GM23338 (cell line): Measurements from ENCODE around the gene IQCE. TPM values are rescaled to one million over a fixed set of nuclear protein-coding genes. Genes with fewer than 3 reads are reported as not detected.

Experiments used
- CREB1 ChIP-seq: fragments of 250-450 bp; sonication (Bioruptor Pico); IDR thresholded peaks from 2 replicates; pipeline ENCODE4 v1.5.0; 2020; ENCODE audit warnings: low read depth, mild to moderate bottlenecking, moderate library complexity
- ETS1 ChIP-seq: IDR thresholded peaks from 2 replicates; pipeline ENCODE4 v1.6.1; 2016; ENCODE audit warnings: antibody characterized with exemption
- EZH2 ChIP-seq: fragments of 200-600 bp; sonication (generic); IDR thresholded peaks from one replicate; pipeline ENCODE4 v1.8.0; 2017; ENCODE audit warnings: antibody characterized with exemption, mild to moderate bottlenecking, low read depth; ENCODE audit not compliant: unreplicated experiment
- EZH2phosphoT487 ChIP-seq: fragments of 200-600 bp; sonication (generic); IDR thresholded peaks from one replicate; pipeline ENCODE4 v1.8.1; 2018; ENCODE audit warnings: antibody characterized with exemption; ENCODE audit not compliant: unreplicated experiment
- JUNB ChIP-seq: IDR thresholded peaks from one replicate; pipeline ENCODE4 v1.6.1; 2016; ENCODE audit warnings: antibody characterized with exemption; ENCODE audit not compliant: unreplicated experiment
- POLR2AphosphoS5 ChIP-seq: IDR thresholded peaks from 2 replicates; pipeline ENCODE4 v1.6.1; 2016; ENCODE audit warnings: antibody characterized with exemption, low read depth
- STAT1 ChIP-seq: IDR thresholded peaks from one replicate; pipeline ENCODE4 v1.6.1; 2016; ENCODE audit warnings: antibody characterized with exemption; ENCODE audit not compliant: unreplicated experiment
- ZNF114 ChIP-seq: fragments of 250-450 bp; sonication (Bioruptor Pico); IDR thresholded peaks from 2 replicates; pipeline ENCODE4 v1.5.0; 2020; ENCODE audit warnings: mild to moderate bottlenecking, moderate library complexity
- ZNF331 ChIP-seq: fragments of 250-450 bp; sonication (Bioruptor Pico); IDR thresholded peaks from 2 replicates; pipeline ENCODE4 v1.5.0; 2020; ENCODE audit warnings: low read depth, mild to moderate bottlenecking, moderate library complexity
- polyA plus RNA-seq: library from polyadenylated mRNA; unstranded; fragments of >200 nt; fragmentation: Nextera tagmentation; extraction: Ambion mirVana; gene quantifications from 2 replicates; pipeline ENCODE4 v1.2.1, GENCODE V29; 2016
- total RNA-seq: library from RNA; depleted of rRNA; stranded (reverse); fragments of >200 nt; shearing (Covaris generic); gene quantifications from 2 replicates; pipeline ENCODE4 v1.2.3, GENCODE V29; 2014
- TF ChIP-seq, protein P1 (sequence below): fragments of 250-450 bp; sonication (Bioruptor Pico); IDR thresholded peaks from 2 replicates; pipeline ENCODE4 v1.5.0; 2020; ENCODE audit warnings: mild to moderate bottlenecking, moderate library complexity
- TF ChIP-seq, protein P2 (sequence below): IDR thresholded peaks from one replicate; pipeline ENCODE4 v1.6.1; 2018; ENCODE audit warnings: antibody characterized with exemption; ENCODE audit not compliant: unreplicated experiment

Gene IQCE
- total and polyA plus RNA-seq, 2 experiments from 2014 or later, result 5.0 to 7.7 TPM

- TF ChIP-seq, protein P1, sequence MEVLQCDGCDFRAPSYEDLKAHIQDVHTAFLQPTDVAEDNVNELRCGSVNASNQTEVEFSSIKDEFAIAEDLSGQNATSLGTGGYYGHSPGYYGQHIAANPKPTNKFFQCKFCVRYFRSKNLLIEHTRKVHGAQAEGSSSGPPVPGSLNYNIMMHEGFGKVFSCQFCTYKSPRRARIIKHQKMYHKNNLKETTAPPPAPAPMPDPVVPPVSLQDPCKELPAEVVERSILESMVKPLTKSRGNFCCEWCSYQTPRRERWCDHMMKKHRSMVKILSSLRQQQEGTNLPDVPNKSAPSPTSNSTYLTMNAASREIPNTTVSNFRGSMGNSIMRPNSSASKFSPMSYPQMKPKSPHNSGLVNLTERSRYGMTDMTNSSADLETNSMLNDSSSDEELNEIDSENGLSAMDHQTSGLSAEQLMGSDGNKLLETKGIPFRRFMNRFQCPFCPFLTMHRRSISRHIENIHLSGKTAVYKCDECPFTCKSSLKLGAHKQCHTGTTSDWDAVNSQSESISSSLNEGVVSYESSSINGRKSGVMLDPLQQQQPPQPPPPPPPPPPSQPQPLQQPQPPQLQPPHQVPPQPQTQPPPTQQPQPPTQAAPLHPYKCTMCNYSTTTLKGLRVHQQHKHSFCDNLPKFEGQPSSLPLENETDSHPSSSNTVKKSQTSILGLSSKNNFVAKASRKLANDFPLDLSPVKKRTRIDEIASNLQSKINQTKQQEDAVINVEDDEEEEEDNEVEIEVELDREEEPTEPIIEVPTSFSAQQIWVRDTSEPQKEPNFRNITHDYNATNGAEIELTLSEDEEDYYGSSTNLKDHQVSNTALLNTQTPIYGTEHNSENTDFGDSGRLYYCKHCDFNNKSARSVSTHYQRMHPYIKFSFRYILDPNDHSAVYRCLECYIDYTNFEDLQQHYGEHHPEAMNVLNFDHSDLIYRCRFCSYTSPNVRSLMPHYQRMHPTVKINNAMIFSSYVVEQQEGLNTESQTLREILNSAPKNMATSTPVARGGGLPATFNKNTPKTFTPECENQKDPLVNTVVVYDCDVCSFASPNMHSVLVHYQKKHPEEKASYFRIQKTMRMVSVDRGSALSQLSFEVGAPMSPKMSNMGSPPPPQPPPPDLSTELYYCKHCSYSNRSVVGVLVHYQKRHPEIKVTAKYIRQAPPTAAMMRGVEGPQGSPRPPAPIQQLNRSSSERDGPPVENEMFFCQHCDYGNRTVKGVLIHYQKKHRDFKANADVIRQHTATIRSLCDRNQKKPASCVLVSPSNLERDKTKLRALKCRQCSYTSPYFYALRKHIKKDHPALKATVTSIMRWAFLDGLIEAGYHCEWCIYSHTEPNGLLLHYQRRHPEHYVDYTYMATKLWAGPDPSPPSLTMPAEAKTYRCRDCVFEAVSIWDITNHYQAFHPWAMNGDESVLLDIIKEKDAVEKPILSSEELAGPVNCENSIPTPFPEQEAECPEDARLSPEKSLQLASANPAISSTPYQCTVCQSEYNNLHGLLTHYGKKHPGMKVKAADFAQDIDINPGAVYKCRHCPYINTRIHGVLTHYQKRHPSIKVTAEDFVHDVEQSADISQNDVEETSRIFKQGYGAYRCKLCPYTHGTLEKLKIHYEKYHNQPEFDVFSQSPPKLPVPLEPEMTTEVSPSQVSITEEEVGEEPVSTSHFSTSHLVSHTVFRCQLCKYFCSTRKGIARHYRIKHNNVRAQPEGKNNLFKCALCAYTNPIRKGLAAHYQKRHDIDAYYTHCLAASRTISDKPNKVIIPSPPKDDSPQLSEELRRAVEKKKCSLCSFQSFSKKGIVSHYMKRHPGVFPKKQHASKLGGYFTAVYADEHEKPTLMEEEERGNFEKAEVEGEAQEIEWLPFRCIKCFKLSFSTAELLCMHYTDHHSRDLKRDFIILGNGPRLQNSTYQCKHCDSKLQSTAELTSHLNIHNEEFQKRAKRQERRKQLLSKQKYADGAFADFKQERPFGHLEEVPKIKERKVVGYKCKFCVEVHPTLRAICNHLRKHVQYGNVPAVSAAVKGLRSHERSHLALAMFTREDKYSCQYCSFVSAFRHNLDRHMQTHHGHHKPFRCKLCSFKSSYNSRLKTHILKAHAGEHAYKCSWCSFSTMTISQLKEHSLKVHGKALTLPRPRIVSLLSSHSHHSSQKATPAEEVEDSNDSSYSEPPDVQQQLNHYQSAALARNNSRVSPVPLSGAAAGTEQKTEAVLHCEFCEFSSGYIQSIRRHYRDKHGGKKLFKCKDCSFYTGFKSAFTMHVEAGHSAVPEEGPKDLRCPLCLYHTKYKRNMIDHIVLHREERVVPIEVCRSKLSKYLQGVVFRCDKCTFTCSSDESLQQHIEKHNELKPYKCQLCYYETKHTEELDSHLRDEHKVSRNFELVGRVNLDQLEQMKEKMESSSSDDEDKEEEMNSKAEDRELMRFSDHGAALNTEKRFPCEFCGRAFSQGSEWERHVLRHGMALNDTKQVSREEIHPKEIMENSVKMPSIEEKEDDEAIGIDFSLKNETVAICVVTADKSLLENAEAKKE, result no peak
- no peak for TF ChIP-seq EZH2
- TF ChIP-seq POLR2AphosphoS5, result no peak
- TF ChIP-seq JUNB, result no peak
- no peak for TF ChIP-seq CREB1 (CRISPR knock-in tag)
- TF ChIP-seq ZNF114 (CRISPR knock-in tag), result no peak
- TF ChIP-seq STAT1, result no peak
- no peak for TF ChIP-seq ZNF331 (CRISPR knock-in tag)
- no peak for TF ChIP-seq EZH2phosphoT487
- TF ChIP-seq, protein P2, sequence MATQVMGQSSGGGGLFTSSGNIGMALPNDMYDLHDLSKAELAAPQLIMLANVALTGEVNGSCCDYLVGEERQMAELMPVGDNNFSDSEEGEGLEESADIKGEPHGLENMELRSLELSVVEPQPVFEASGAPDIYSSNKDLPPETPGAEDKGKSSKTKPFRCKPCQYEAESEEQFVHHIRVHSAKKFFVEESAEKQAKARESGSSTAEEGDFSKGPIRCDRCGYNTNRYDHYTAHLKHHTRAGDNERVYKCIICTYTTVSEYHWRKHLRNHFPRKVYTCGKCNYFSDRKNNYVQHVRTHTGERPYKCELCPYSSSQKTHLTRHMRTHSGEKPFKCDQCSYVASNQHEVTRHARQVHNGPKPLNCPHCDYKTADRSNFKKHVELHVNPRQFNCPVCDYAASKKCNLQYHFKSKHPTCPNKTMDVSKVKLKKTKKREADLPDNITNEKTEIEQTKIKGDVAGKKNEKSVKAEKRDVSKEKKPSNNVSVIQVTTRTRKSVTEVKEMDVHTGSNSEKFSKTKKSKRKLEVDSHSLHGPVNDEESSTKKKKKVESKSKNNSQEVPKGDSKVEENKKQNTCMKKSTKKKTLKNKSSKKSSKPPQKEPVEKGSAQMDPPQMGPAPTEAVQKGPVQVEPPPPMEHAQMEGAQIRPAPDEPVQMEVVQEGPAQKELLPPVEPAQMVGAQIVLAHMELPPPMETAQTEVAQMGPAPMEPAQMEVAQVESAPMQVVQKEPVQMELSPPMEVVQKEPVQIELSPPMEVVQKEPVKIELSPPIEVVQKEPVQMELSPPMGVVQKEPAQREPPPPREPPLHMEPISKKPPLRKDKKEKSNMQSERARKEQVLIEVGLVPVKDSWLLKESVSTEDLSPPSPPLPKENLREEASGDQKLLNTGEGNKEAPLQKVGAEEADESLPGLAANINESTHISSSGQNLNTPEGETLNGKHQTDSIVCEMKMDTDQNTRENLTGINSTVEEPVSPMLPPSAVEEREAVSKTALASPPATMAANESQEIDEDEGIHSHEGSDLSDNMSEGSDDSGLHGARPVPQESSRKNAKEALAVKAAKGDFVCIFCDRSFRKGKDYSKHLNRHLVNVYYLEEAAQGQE, result no peak
- TF ChIP-seq ETS1, result no peak
Measured at GRCh38 chr7:2624293-2624886, 65.6 kb downstream of the IQCE start (continued).
